CD1c-positive myeloid dendritic cell (primary cell): Measurements from ENCODE around the gene PRUNE2.

Experiments used
- DNase-seq: peaks from one replicate; pipeline ENCODE4 v3.0.0-alpha.2; 2016; ENCODE audit errors: extremely low spot score

Gene PRUNE2

GRCh38 chr9:76629205-76629990 is 276.5 kb downstream of the PRUNE2 start:
- DNase-seq: no peak

- no peak for DNase-seq
Observed at GRCh38 chr9:76628155-76628554, 277.8 kb downstream of the PRUNE2 start.

- no peak for DNase-seq
Observed at GRCh38 chr9:76626980-76627379, 278.9 kb downstream of the PRUNE2 start.

GRCh38 chr9:76626141-76626540 is 279.8 kb downstream of the PRUNE2 start:
- DNase-seq: no peak

- no peak for DNase-seq
Observed at GRCh38 chr9:76624391-76625048, 281.4 kb downstream of the PRUNE2 start.

GRCh38 chr9:76620996-76621395 is 284.9 kb downstream of the PRUNE2 start:
- no peak for DNase-seq

- no peak for DNase-seq
Observed at GRCh38 chr9:76620581-76620980, 285.3 kb downstream of the PRUNE2 start.

- peak; percentile 42 for DNase-seq
Observed at GRCh38 chr9:76619640-76620039, 286.3 kb downstream of the PRUNE2 start.

GRCh38 chr9:76619197-76619596 is 286.7 kb downstream of the PRUNE2 start:
- peak; percentile 41 for DNase-seq

GRCh38 chr9:76618762-76619161 is 287.2 kb downstream of the PRUNE2 start:
- peak; percentile 61 for DNase-seq

GRCh38 chr9:76617497-76618175 is 288.3 kb downstream of the PRUNE2 start:
- no peak for DNase-seq

GRCh38 chr9:76616780-76617179 is 289.1 kb downstream of the PRUNE2 start:
- DNase-seq: no peak

- DNase-seq: peak; percentile 64
Observed at GRCh38 chr9:76615177-76615603, 290.7 kb downstream of the PRUNE2 start.

GRCh38 chr9:76613974-76614373 is 291.9 kb downstream of the PRUNE2 start:
- DNase-seq: no peak

GRCh38 chr9:76613150-76613781 is 292.6 kb downstream of the PRUNE2 start:
- no peak for DNase-seq

- DNase-seq: peak; percentile 47
Observed at GRCh38 chr9:76610011-76610352, 295.9 kb downstream of the PRUNE2 start.

GRCh38 chr9:76609285-76610010 is 296.5 kb downstream of the PRUNE2 start:
- DNase-seq: peak; percentile 25

GRCh38 chr9:76608575-76609273 is 297.2 kb downstream of the PRUNE2 start:
- DNase-seq: no peak

GRCh38 chr9:76607730-76608436 is 298.0 kb downstream of the PRUNE2 start:
- peak; percentile 51 for DNase-seq

GRCh38 chr9:76605321-76605900 is 300.5 kb downstream of the PRUNE2 start:
- DNase-seq: peak; percentile 24
